ENCODE results near the gene PRPF8.

- no peak for TF ChIP-seq CTCF (IDR thresholded peaks at IDR 0.05)
- no peak for TF ChIP-seq POLR2A (IDR thresholded peaks at IDR 0.05)
These were observed 39.2 kb downstream of the PRPF8 start, which contains the start of gene SCARF1 for GRCh38 chr17:1645207-1646171.
